ENCODE results near the gene KHDC4. TPM values are rescaled to one million over a fixed set of nuclear protein-coding genes. Genes with fewer than 3 reads are reported as not detected.

KHDC4 gene
- total RNA-seq, 1 donor from 2014 or later: 32.3 TPM

- peaks cover 41% of the 10 kb centered on the region for H3K4me1 Mint-ChIP-seq (ENCODE audit: low read depth)
- H3K4me3 Mint-ChIP-seq (ENCODE audit: unreplicated experiment): peak overlapping the region; percentile 52
- TF ChIP-seq CTCF (IDR thresholded peaks at IDR 0.05): no peak
- no peak for DNase-seq (ENCODE audit: low spot score)
- no peaks in the 10 kb centered on the region for H3K27me3 Mint-ChIP-seq (ENCODE audit: low read depth)
- peak overlapping the region; percentile 95 for H3K27ac Mint-ChIP-seq (ENCODE audit: unreplicated experiment)
- peaks cover 47% of the 10 kb centered on the region for H3K36me3 Mint-ChIP-seq (ENCODE audit: low read depth)
- H3K9me3 Mint-ChIP-seq (ENCODE audit: low read depth): no peaks in the 10 kb centered on the region
These were observed 28.5 kb upstream of the KHDC4 start for GRCh38 chr1:155962599-155963211.

- peak overlapping the region; percentile 95 for H3K27ac Mint-ChIP-seq (ENCODE audit: unreplicated experiment)
- no peaks in the 10 kb centered on the region for H3K27me3 Mint-ChIP-seq (ENCODE audit: low read depth)
- peaks cover 50% of the 10 kb centered on the region for H3K36me3 Mint-ChIP-seq (ENCODE audit: low read depth)
- DNase-seq (ENCODE audit: low spot score): no peak
- peaks cover 37% of the 10 kb centered on the region for H3K4me1 Mint-ChIP-seq (ENCODE audit: low read depth)
- peak; percentile 76 for TF ChIP-seq CTCF (IDR thresholded peaks at IDR 0.05)
- peak overlapping the region; percentile 52 for H3K4me3 Mint-ChIP-seq (ENCODE audit: unreplicated experiment)
- H3K9me3 Mint-ChIP-seq (ENCODE audit: low read depth): no peaks in the 10 kb centered on the region
These were observed 27.7 kb upstream of the KHDC4 start for GRCh38 chr1:155961937-155962336.

- Mint-ChIP-seq H3K9me3 (ENCODE audit: low read depth) (no peaks in the 10 kb centered on the region), H3K27ac (ENCODE audit: unreplicated experiment) (peak overlapping the region; percentile 95), H3K36me3 (ENCODE audit: low read depth) (peaks cover 42% of the 10 kb centered on the region), H3K4me3 (ENCODE audit: unreplicated experiment) (no peak overlapping the region), H3K4me1 (ENCODE audit: low read depth) (peaks cover 37% of the 10 kb centered on the region), H3K27me3 (ENCODE audit: low read depth) (no peaks in the 10 kb centered on the region)
- TF ChIP-seq CTCF (IDR thresholded peaks at IDR 0.05): no peak
- DNase-seq (ENCODE audit: low spot score): no peak
These were observed 26.0 kb upstream of the KHDC4 start for GRCh38 chr1:155960081-155960745.

- peaks cover 27% of the 10 kb centered on the region for H3K4me1 Mint-ChIP-seq (ENCODE audit: low read depth)
- TF ChIP-seq CTCF (IDR thresholded peaks at IDR 0.05): no peak
- no peaks in the 10 kb centered on the region for H3K27me3 Mint-ChIP-seq (ENCODE audit: low read depth)
- H3K9me3 Mint-ChIP-seq (ENCODE audit: low read depth): no peaks in the 10 kb centered on the region
- H3K36me3 Mint-ChIP-seq (ENCODE audit: low read depth): peaks cover 42% of the 10 kb centered on the region
- DNase-seq (ENCODE audit: low spot score): no peak
- no peak overlapping the region for H3K4me3 Mint-ChIP-seq (ENCODE audit: unreplicated experiment)
- no peak overlapping the region for H3K27ac Mint-ChIP-seq (ENCODE audit: unreplicated experiment)
These were observed 23.2 kb upstream of the KHDC4 start for GRCh38 chr1:155957411-155957915.

- no peak overlapping the region for H3K4me3 Mint-ChIP-seq (ENCODE audit: unreplicated experiment)
- peaks cover 40% of the 10 kb centered on the region for H3K36me3 Mint-ChIP-seq (ENCODE audit: low read depth)
- H3K27me3 Mint-ChIP-seq (ENCODE audit: low read depth): no peaks in the 10 kb centered on the region
- H3K4me1 Mint-ChIP-seq (ENCODE audit: low read depth): no peaks in the 10 kb centered on the region
- no peak overlapping the region for H3K27ac Mint-ChIP-seq (ENCODE audit: unreplicated experiment)
- TF ChIP-seq CTCF (IDR thresholded peaks at IDR 0.05): no peak
- H3K9me3 Mint-ChIP-seq (ENCODE audit: low read depth): no peaks in the 10 kb centered on the region
- no peak for DNase-seq (ENCODE audit: low spot score)
These were observed 20.4 kb upstream of the KHDC4 start for GRCh38 chr1:155954645-155955044.
